ENCODE data around the gene CPSF4.

The CPSF4 gene

DNA sequence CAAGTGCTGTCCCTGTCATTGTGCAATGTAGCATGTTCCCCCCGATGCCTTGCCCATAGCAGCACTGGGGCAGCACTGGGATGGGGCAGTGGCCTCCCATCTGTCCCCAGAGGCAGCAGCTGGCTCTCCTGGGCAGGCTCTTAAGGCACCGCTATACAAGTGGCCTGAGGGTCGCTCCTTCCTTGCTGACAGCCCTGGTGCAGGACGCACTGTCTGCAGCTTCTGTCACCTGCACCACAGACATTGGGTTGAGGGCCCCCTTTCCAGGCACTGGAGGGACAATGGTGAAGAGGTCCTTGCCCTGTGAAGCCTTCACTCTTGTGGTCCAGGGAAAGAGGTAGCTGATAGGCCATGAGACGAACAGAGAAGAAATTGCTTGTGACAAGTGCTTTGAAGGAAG is 10.6 kb downstream of the CPSF4 start:
- ChIA-PET POLR2A (interaction anchor here (1.3 kb wide), 1 partner anchor 11 kb away, joined by 4 read pairs; the partner anchor contains the start of genes CPSF4 and PTCD1), CTCF (no interaction called here)
- TF ChIP-seq, protein P1, sequence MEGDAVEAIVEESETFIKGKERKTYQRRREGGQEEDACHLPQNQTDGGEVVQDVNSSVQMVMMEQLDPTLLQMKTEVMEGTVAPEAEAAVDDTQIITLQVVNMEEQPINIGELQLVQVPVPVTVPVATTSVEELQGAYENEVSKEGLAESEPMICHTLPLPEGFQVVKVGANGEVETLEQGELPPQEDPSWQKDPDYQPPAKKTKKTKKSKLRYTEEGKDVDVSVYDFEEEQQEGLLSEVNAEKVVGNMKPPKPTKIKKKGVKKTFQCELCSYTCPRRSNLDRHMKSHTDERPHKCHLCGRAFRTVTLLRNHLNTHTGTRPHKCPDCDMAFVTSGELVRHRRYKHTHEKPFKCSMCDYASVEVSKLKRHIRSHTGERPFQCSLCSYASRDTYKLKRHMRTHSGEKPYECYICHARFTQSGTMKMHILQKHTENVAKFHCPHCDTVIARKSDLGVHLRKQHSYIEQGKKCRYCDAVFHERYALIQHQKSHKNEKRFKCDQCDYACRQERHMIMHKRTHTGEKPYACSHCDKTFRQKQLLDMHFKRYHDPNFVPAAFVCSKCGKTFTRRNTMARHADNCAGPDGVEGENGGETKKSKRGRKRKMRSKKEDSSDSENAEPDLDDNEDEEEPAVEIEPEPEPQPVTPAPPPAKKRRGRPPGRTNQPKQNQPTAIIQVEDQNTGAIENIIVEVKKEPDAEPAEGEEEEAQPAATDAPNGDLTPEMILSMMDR (IDR thresholded peaks at IDR 0.05; ENCODE audit: insufficient read depth, low read length, missing control alignments) = no peak
- no peak overlapping the region for H3K4me3 ChIP-seq (ENCODE audit: low read depth, low read length)
- DNase-seq (ENCODE audit: low read depth, low spot score) = no peak

DNA sequence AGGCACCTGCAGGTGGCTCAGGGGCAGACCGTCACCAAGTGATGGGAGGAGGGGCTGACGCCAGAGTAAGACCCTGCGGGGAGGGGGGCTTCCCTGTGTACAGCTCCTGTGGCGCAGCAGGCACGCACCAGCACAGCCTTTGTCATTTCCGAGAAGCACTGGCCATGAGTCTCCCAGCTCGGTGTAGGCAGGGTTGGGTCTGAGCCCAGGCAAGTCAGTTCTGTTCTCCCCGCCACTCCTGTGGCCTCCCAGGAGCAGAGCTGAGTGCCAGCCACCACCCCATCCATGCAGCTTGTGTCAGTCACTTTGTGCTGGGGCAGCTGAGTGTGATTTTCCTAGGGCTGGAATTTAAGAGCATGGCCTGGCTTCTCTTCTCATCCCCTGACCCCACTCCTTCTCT is 13.2 kb downstream of the CPSF4 start:
- no peak for DNase-seq (ENCODE audit: low read depth, low spot score)
- CTCF ChIA-PET = no interaction called here
- TF ChIP-seq, protein P1 (IDR thresholded peaks at IDR 0.05; ENCODE audit: insufficient read depth, low read length, missing control alignments) = no peak
- H3K4me3 ChIP-seq (ENCODE audit: low read depth, low read length) = no peak overlapping the region
- POLR2A ChIA-PET = no interaction called here

DNA sequence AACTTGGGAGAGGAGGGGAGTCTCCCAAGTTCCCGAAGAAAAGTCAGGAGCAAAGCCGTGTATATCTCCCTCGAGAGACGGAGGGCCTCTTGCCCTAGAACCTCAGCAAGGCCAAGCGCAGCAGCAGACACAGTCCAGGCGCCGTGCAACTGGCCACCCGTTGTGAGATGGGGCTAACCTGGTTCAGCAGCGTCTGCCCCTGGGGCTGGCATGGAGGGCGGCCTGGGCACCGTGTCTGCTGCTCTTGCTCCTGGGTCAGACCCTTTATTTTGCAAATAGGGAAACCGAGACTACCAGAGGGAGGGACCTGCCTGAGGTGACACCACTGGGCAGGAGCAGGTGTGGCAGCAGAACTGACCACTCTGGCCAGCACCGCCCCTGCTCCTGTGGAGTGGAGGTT is 13.8 kb downstream of the CPSF4 start:
- TF ChIP-seq, protein P1 (IDR thresholded peaks at IDR 0.05; ENCODE audit: insufficient read depth, low read length, missing control alignments) = no peak
- ChIA-PET POLR2A (no interaction called here), CTCF (no interaction called here)
- DNase-seq (ENCODE audit: low read depth, low spot score) = no peak
- H3K4me3 ChIP-seq (ENCODE audit: low read depth, low read length) = no peak overlapping the region

DNA sequence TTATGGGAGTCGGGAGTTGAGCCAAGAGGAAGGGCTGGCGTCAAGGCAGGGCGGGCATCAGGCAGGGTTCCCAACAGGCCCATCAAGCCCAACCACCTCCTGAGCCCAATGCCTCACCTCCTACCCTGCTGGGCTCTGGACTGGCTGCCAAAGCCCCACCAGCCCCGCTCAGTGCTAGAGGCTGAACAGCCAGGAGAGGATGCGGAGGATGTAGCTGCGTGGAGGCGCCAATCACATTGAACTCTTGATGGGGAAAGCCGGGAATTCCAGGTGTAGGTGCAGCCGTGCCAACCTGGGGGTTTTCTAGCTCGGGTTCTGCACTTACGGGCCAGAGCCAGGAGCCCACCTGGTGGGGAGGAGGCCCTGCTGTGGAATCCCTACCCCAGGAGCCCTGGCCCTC is 14.4 kb downstream of the CPSF4 start:
- ChIA-PET POLR2A (no interaction called here), CTCF (no interaction called here)
- no peak for DNase-seq (ENCODE audit: low read depth, low spot score)
- H3K4me3 ChIP-seq (ENCODE audit: low read depth, low read length) = no peak overlapping the region
- TF ChIP-seq, protein P1 (IDR thresholded peaks at IDR 0.05; ENCODE audit: insufficient read depth, low read length, missing control alignments) = no peak

DNA sequence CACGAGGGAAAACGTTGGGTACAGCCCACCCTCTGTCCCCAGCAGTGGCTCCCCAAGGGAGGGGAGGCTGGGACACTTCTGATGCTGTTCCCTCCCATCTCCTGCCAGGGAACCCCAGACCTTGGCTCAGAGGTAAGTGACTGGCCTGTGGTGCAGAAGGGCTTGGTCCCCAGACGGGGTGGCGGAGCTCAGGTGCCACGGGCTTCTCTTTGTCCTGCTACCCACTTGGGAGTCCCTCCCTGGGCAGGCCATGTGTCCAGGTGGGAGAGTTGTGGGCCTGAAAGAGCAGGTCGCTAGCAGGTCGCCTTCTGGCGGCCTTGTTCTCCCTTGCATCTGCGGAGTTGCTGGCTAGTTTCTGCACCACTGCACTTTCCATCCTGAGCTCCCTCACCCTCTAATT is 17.1 kb downstream of the CPSF4 start:
- CTCF ChIA-PET = no interaction called here
- TF ChIP-seq, protein P1 (IDR thresholded peaks at IDR 0.05; ENCODE audit: insufficient read depth, low read length, missing control alignments) = no peak
- DNase-seq (ENCODE audit: low read depth, low spot score) = no peak
- POLR2A ChIA-PET = interaction anchor here (0.9 kb wide), 1 partner anchor 9 kb away, joined by 4 read pairs; no protein-coding TSS in a partner anchor
- no peak overlapping the region for H3K4me3 ChIP-seq (ENCODE audit: low read depth, low read length)

DNA sequence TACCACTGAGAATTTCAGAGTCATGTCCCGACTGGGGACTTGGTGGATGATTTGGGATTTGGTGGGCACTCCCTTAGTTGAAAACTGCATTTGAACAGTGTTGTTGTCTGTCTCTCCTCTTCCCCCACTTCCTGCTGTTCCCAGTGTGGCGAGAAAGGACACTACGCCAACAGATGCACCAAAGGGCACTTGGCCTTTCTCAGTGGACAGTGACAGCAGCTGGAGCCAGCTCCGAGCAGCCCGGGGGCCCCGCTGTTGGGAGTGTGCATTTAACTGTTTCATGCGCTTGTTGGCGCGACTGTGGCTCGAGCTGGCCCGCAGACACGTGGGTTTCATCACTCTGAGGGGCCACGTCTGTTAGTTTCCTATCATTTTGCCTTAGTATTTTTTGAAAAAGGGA is 17.5 kb downstream of the CPSF4 start:
- TF ChIP-seq, protein P1 (IDR thresholded peaks at IDR 0.05; ENCODE audit: insufficient read depth, low read length, missing control alignments) = no peak
- ChIA-PET POLR2A (interaction anchor here (0.9 to 1.0 kb wide), 2 partner anchors 9 to 12 kb away, joined by 3 to 4 read pairs; no protein-coding TSS in a partner anchor), CTCF (no interaction called here)
- no peak overlapping the region for H3K4me3 ChIP-seq (ENCODE audit: low read depth, low read length)
- no peak for DNase-seq (ENCODE audit: low read depth, low spot score)

Data from AG04449 (cell line).